Measurements from ENCODE around the gene EXOC6. TPM values are rescaled to one million over a fixed set of nuclear protein-coding genes. Genes with fewer than 3 reads are reported as not detected.

The EXOC6 gene
- total RNA-seq, 2 donors from 2014 or later = 13.2 to 70.8 TPM

GRCh38 chr10:93059975-93060886 is 211.9 kb downstream of the EXOC6 start, which contains the start of gene CYP26C1:
Gene CYP26C1, plus strand, starts transcription at chr10:93060798. Its CDS starts 466 bp downstream, at chr10:93061264.
- Histone ChIP-seq H3K9me3 (no peaks in the 10 kb centered on the region), H3K27me3 (no peaks in the 10 kb centered on the region), H3K27ac (no peak within 1 kb of the TSS), H3K36me3 (replicated peaks in 1 of 2; ENCODE audit: insufficient read depth in 1 of 2, low read depth in 2 of 2) (peaks cover 0 to 2% of the 10 kb centered on the region in 2 donors), H3K4me1 (peaks cover 24% of the 10 kb centered on the region), H3K4me3 (no peak within 1 kb of the TSS)
- ATAC-seq (no peak), DNase-seq (no peak)
- TF ChIP-seq CTCF (IDR thresholded peaks at IDR 0.05) (no peak), POLR2A (IDR thresholded peaks at IDR 0.05) (no peak)
- 58 to 64% methylated on average over 66 to 67 of the region's 67 CpGs for WGBS, 2 donors
- intact Hi-C loops (cut with DNase I) = no loop called here

GRCh38 chr10:93060887-93061593 is 212.7 kb downstream of the EXOC6 start:
- no peak overlapping the region for H3K27ac ChIP-seq
- peaks cover 0 to 2% of the 10 kb centered on the region in 2 donors for H3K36me3 ChIP-seq (replicated peaks in 1 of 2; ENCODE audit: insufficient read depth in 1 of 2, low read depth in 2 of 2)
- no peak for TF ChIP-seq POLR2A (IDR thresholded peaks at IDR 0.05)
- no peak for TF ChIP-seq CTCF (IDR thresholded peaks at IDR 0.05)
- H3K9me3 ChIP-seq = no peaks in the 10 kb centered on the region
- no peak for DNase-seq
- H3K4me3 ChIP-seq = no peak overlapping the region
- peaks cover 24% of the 10 kb centered on the region for H3K4me1 ChIP-seq
- intact Hi-C loops (cut with DNase I) = no loop called here
- H3K27me3 ChIP-seq = no peaks in the 10 kb centered on the region
- ATAC-seq = no peak
- WGBS, 2 donors = 47 to 68% methylated on average over 36 to 44 of the region's 45 CpGs

- no peak for ATAC-seq
Measured at GRCh38 chr10:93061594-93062513, 213.5 kb downstream of the EXOC6 start.

More at GRCh38 chr10:93061594-93062513, 213.5 kb downstream of the EXOC6 start:
- intact Hi-C loops (cut with DNase I) = no loop called here
- Histone ChIP-seq H3K27me3 (no peaks in the 10 kb centered on the region), H3K27ac (no peak overlapping the region), H3K9me3 (no peaks in the 10 kb centered on the region), H3K4me1 (peaks cover 24% of the 10 kb centered on the region), H3K4me3 (no peak overlapping the region), H3K36me3 (replicated peaks in 1 of 2; ENCODE audit: insufficient read depth in 1 of 2, low read depth in 2 of 2) (peaks cover 0 to 2% of the 10 kb centered on the region in 2 donors)
- DNase-seq = no peak
- 18 to 29% methylated on average over 50 to 57 of the region's 57 CpGs for WGBS, 2 donors
- no peak for TF ChIP-seq POLR2A (IDR thresholded peaks at IDR 0.05)
- TF ChIP-seq CTCF (IDR thresholded peaks at IDR 0.05) = no peak
